ENCODE data around the gene PSMG2. TPM values are rescaled to one million over a fixed set of nuclear protein-coding genes. Genes with fewer than 3 reads are reported as not detected.

Gene PSMG2
- polyA plus RNA-seq, 1 donor from 2014 or later, result 87.2 TPM

DNA sequence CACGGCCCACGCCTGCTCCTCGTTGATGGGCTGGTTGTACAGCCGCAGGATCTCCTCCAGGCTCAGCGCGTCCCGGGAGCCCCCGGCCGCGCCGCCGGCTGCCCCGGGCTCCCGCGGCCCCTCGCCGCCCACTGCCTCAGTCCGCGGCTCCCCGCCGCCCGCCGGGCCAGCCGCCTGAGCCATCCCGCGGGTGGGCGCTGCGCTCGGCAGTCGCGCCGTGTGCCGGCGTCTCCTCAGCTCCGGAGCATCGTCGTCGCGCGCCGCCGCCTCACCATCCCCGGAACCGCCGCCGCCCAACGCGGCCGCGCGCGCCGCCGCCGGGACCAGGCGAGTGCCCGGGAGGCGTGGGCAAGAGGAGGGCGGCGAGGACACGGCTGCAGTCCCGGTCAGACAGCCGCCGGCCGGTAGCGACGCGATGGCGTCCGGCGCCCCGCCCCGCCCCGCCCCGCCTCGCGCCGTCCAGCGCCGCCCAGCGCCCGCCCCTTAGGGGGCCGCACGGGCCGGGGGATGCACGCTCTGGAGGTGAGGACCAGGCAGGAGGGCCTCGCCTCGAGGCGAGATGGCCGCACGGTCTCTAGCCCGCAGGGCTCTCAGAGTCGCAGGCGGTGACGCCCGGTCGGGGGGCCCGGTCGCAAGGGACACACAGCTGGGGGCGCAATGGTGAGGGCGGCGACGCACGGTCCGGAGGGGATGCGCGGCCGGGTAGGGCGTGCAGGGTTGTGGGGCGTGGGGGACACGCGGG, 45.0 kb upstream of the PSMG2 start, which contains the start of gene SPIRE1:
Gene SPIRE1 (minus strand): TSS at position 424 of the 742 bp plus-strand sequence. CDS start 241 bp downstream, at position 183.
- Histone ChIP-seq H3K27me3 (ENCODE audit: insufficient read depth, low read depth, low read length) (no peaks in the 10 kb centered on the region), H3K4me3 (ENCODE audit: low read length) (peak within 1 kb of the TSS; percentile 93), H3K9ac (ENCODE audit: low read length) (peak within 1 kb of the TSS; percentile 85), H3K79me2 (replicated peaks; ENCODE audit: insufficient read depth, low read length) (peaks cover 14% of the 10 kb centered on the region), H3K27ac (ENCODE audit: low read length) (peak within 1 kb of the TSS; percentile 68), H3K9me3 (ENCODE audit: low read length) (no peaks in the 10 kb centered on the region), H3K36me3 (ENCODE audit: insufficient read depth, low read length) (no peaks in the 10 kb centered on the region), H4K20me1 (ENCODE audit: insufficient read depth) (no peaks in the 10 kb centered on the region), H3F3A (ENCODE audit: insufficient read depth, low read length, poor library complexity, severe bottlenecking) (no peaks in the 10 kb centered on the region), H2AFZ (ENCODE audit: low read depth, low read length) (peak within 1 kb of the TSS; percentile 76), H3K4me2 (ENCODE audit: low read length) (peak within 1 kb of the TSS; percentile 57), H3K9me2 (ENCODE audit: insufficient read depth, low read length) (no peaks in the 10 kb centered on the region)
- TF ChIP-seq REST (IDR thresholded peaks at IDR 0.05; ENCODE audit: borderline replicate concordance), result peak; percentile 10
- TF ChIP-seq EZH2 (IDR thresholded peaks at IDR 0.05; ENCODE audit: borderline replicate concordance, insufficient read depth, low read length, poor library complexity, severe bottlenecking), result no peak
- TF ChIP-seq TAF1 (IDR thresholded peaks at IDR 0.05; ENCODE audit: low read depth), result peak; percentile 0

- Histone ChIP-seq H4K20me1 (ENCODE audit: insufficient read depth) (no peaks in the 10 kb centered on the region), H3K27ac (ENCODE audit: low read length) (peak overlapping the region; percentile 10), H2AFZ (ENCODE audit: low read depth, low read length) (peak overlapping the region; percentile 45), H3K4me2 (ENCODE audit: low read length) (no peak overlapping the region), H3K36me3 (ENCODE audit: insufficient read depth, low read length) (no peaks in the 10 kb centered on the region), H3K9ac (ENCODE audit: low read length) (peak overlapping the region; percentile 85), H3K9me3 (ENCODE audit: low read length) (no peaks in the 10 kb centered on the region), H3K79me2 (replicated peaks; ENCODE audit: insufficient read depth, low read length) (peaks cover 7% of the 10 kb centered on the region), H3K9me2 (ENCODE audit: insufficient read depth, low read length) (no peaks in the 10 kb centered on the region), H3K27me3 (ENCODE audit: insufficient read depth, low read depth, low read length) (no peaks in the 10 kb centered on the region), H3F3A (ENCODE audit: insufficient read depth, low read length, poor library complexity, severe bottlenecking) (no peaks in the 10 kb centered on the region), H3K4me3 (ENCODE audit: low read length) (peak overlapping the region; percentile 93)
- peak; percentile 2 for TF ChIP-seq POLR2AphosphoS5 (IDR thresholded peaks at IDR 0.05)
- TF ChIP-seq, protein P1, sequence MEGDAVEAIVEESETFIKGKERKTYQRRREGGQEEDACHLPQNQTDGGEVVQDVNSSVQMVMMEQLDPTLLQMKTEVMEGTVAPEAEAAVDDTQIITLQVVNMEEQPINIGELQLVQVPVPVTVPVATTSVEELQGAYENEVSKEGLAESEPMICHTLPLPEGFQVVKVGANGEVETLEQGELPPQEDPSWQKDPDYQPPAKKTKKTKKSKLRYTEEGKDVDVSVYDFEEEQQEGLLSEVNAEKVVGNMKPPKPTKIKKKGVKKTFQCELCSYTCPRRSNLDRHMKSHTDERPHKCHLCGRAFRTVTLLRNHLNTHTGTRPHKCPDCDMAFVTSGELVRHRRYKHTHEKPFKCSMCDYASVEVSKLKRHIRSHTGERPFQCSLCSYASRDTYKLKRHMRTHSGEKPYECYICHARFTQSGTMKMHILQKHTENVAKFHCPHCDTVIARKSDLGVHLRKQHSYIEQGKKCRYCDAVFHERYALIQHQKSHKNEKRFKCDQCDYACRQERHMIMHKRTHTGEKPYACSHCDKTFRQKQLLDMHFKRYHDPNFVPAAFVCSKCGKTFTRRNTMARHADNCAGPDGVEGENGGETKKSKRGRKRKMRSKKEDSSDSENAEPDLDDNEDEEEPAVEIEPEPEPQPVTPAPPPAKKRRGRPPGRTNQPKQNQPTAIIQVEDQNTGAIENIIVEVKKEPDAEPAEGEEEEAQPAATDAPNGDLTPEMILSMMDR (IDR thresholded peaks at IDR 0.05; ENCODE audit: poor library complexity, severe bottlenecking), result no peak
- no peak for TF ChIP-seq MXI1 (conservative IDR thresholded peaks at IDR 0.05; ENCODE audit: poor library complexity, severe bottlenecking)
- peak; percentile 11 for TF ChIP-seq REST (IDR thresholded peaks at IDR 0.05; ENCODE audit: borderline replicate concordance)
- no peak for TF ChIP-seq EP300 (conservative IDR thresholded peaks at IDR 0.05; ENCODE audit: poor library complexity, severe bottlenecking)
Measured at GRCh38 chr18:12658426-12659138, 44.3 kb upstream of the PSMG2 start.

Data from neural cell (in vitro differentiated cells).